T-helper 2 cell treated with Interferon-gamma antibody and Interleukin-4, amounts not matched to agents 5 μg/mL and 100 μg/mL, for 36 hours (primary cell): ENCODE data around the gene KCNAB1.
"Not testable (repeated sequence)": the region's sequence is repeated elsewhere in the genome, so short reads cannot be mapped to it uniquely, and the experiment has no call there.

Experiments
- DNase-seq: peaks from one replicate; pipeline ENCODE4 v3.0.0; 2021; ENCODE audit warnings: low spot score
- H3K27ac Mint-ChIP-seq: one replicate; pipeline ENCODE4 v1.8.0; 2021; ENCODE audit warnings: mild to moderate bottlenecking, mixed read lengths
- H3K27me3 Mint-ChIP-seq: one replicate; pipeline ENCODE4 v1.8.0; 2021; ENCODE audit warnings: low read depth, mixed read lengths
- H3K36me3 Mint-ChIP-seq: one replicate; pipeline ENCODE4 v1.8.0; 2021; ENCODE audit warnings: low read depth, mixed read lengths
- H3K4me1 Mint-ChIP-seq: one replicate; pipeline ENCODE4 v1.8.0; 2021; ENCODE audit warnings: low read depth, mixed read lengths
- H3K4me3 Mint-ChIP-seq: one replicate; pipeline ENCODE4 v1.8.0; 2022; ENCODE audit warnings: mild to moderate bottlenecking, moderate library complexity, mixed read lengths
- H3K9me3 Mint-ChIP-seq: one replicate; pipeline ENCODE4 v1.8.0; 2021; ENCODE audit warnings: mixed read lengths

The KCNAB1 gene

GRCh38 chr3:156230278-156230900 is 110.0 kb downstream of the KCNAB1 start:
- no peak overlapping the region for H3K27ac Mint-ChIP-seq
- DNase-seq = no peak
- no peak overlapping the region for H3K4me3 Mint-ChIP-seq
- peaks cover 7% of the 10 kb centered on the region for H3K27me3 Mint-ChIP-seq
- no peaks in the 10 kb centered on the region for H3K4me1 Mint-ChIP-seq
- no peaks in the 10 kb centered on the region for H3K36me3 Mint-ChIP-seq
- no peaks in the 10 kb centered on the region for H3K9me3 Mint-ChIP-seq

- H3K4me1 Mint-ChIP-seq, H3K4me3 Mint-ChIP-seq, H3K27me3 Mint-ChIP-seq, H3K36me3 Mint-ChIP-seq, H3K9me3 Mint-ChIP-seq, H3K27ac Mint-ChIP-seq, DNase-seq: not testable (repeated sequence)
These were observed 110.8 kb downstream of the KCNAB1 start for GRCh38 chr3:156231221-156231620.

- H3K9me3 Mint-ChIP-seq = no peaks in the 10 kb centered on the region
- H3K4me3 Mint-ChIP-seq = no peak overlapping the region
- H3K36me3 Mint-ChIP-seq = no peaks in the 10 kb centered on the region
- H3K27me3 Mint-ChIP-seq = peaks cover 7% of the 10 kb centered on the region
- DNase-seq = no peak
- no peak overlapping the region for H3K27ac Mint-ChIP-seq
- no peaks in the 10 kb centered on the region for H3K4me1 Mint-ChIP-seq
These were observed 113.5 kb downstream of the KCNAB1 start for GRCh38 chr3:156233876-156234275.

GRCh38 chr3:156236556-156237260 is 116.3 kb downstream of the KCNAB1 start:
- no peak overlapping the region for H3K27ac Mint-ChIP-seq
- H3K4me1 Mint-ChIP-seq = no peaks in the 10 kb centered on the region
- H3K4me3 Mint-ChIP-seq = no peak overlapping the region
- H3K9me3 Mint-ChIP-seq = no peaks in the 10 kb centered on the region
- DNase-seq = no peak
- H3K27me3 Mint-ChIP-seq = peaks cover 4% of the 10 kb centered on the region
- H3K36me3 Mint-ChIP-seq = no peaks in the 10 kb centered on the region

- H3K27ac Mint-ChIP-seq = no peak overlapping the region
These were observed 120.3 kb downstream of the KCNAB1 start for GRCh38 chr3:156240642-156241041.

GRCh38 chr3:156246961-156247725 is 126.8 kb downstream of the KCNAB1 start:
- Mint-ChIP-seq H3K27me3 (no peaks in the 10 kb centered on the region), H3K27ac (no peak overlapping the region), H3K36me3 (no peaks in the 10 kb centered on the region), H3K4me1 (no peaks in the 10 kb centered on the region), H3K9me3 (no peaks in the 10 kb centered on the region), H3K4me3 (no peak overlapping the region)
- no peak for DNase-seq

More at GRCh38 chr3:156240642-156241041, 120.3 kb downstream of the KCNAB1 start:
- Mint-ChIP-seq H3K9me3 (no peaks in the 10 kb centered on the region), H3K4me3 (no peak overlapping the region), H3K27me3 (peaks cover 3% of the 10 kb centered on the region), H3K36me3 (no peaks in the 10 kb centered on the region), H3K4me1 (no peaks in the 10 kb centered on the region)
- no peak for DNase-seq

GRCh38 chr3:156250550-156250949 is 130.2 kb downstream of the KCNAB1 start:
- Mint-ChIP-seq H3K36me3 (no peaks in the 10 kb centered on the region), H3K9me3 (no peaks in the 10 kb centered on the region), H3K4me3 (no peak overlapping the region), H3K27ac (no peak overlapping the region), H3K27me3 (no peaks in the 10 kb centered on the region), H3K4me1 (no peaks in the 10 kb centered on the region)
- no peak for DNase-seq

- H3K9me3 Mint-ChIP-seq = no peaks in the 10 kb centered on the region
- DNase-seq = no peak
- no peak overlapping the region for H3K27ac Mint-ChIP-seq
- no peak overlapping the region for H3K4me3 Mint-ChIP-seq
- H3K36me3 Mint-ChIP-seq = no peaks in the 10 kb centered on the region
- no peaks in the 10 kb centered on the region for H3K27me3 Mint-ChIP-seq
- H3K4me1 Mint-ChIP-seq = no peaks in the 10 kb centered on the region
These were observed 131.0 kb downstream of the KCNAB1 start for GRCh38 chr3:156251424-156251823.

GRCh38 chr3:156252656-156253055 is 132.3 kb downstream of the KCNAB1 start:
- DNase-seq = no peak
- H3K4me1 Mint-ChIP-seq = no peaks in the 10 kb centered on the region
- no peak overlapping the region for H3K27ac Mint-ChIP-seq
- H3K4me3 Mint-ChIP-seq = no peak overlapping the region
- H3K27me3 Mint-ChIP-seq = no peaks in the 10 kb centered on the region
- H3K36me3 Mint-ChIP-seq = no peaks in the 10 kb centered on the region
- H3K9me3 Mint-ChIP-seq = no peaks in the 10 kb centered on the region

- no peaks in the 10 kb centered on the region for H3K36me3 Mint-ChIP-seq
- no peak overlapping the region for H3K4me3 Mint-ChIP-seq
- H3K9me3 Mint-ChIP-seq = no peaks in the 10 kb centered on the region
- no peaks in the 10 kb centered on the region for H3K4me1 Mint-ChIP-seq
- no peak for DNase-seq
- no peaks in the 10 kb centered on the region for H3K27me3 Mint-ChIP-seq
- no peak overlapping the region for H3K27ac Mint-ChIP-seq
These were observed 132.8 kb downstream of the KCNAB1 start for GRCh38 chr3:156253150-156253549.

- Mint-ChIP-seq H3K4me3 (no peak overlapping the region), H3K27ac (no peak overlapping the region), H3K27me3 (peaks cover 3% of the 10 kb centered on the region), H3K36me3 (no peaks in the 10 kb centered on the region), H3K4me1 (no peaks in the 10 kb centered on the region), H3K9me3 (no peaks in the 10 kb centered on the region)
- DNase-seq = no peak
These were observed 135.9 kb downstream of the KCNAB1 start for GRCh38 chr3:156256256-156256655.

- Mint-ChIP-seq H3K4me1 (no peaks in the 10 kb centered on the region), H3K36me3 (no peaks in the 10 kb centered on the region)
These were observed 136.6 kb downstream of the KCNAB1 start for GRCh38 chr3:156256945-156257344.

GRCh38 chr3:156258301-156258700 is 137.9 kb downstream of the KCNAB1 start:
- H3K9me3 Mint-ChIP-seq = no peaks in the 10 kb centered on the region
- no peaks in the 10 kb centered on the region for H3K36me3 Mint-ChIP-seq
- H3K4me3 Mint-ChIP-seq = no peak overlapping the region
- H3K27ac Mint-ChIP-seq = no peak overlapping the region
- DNase-seq = no peak
- H3K27me3 Mint-ChIP-seq = peaks cover 8% of the 10 kb centered on the region
- H3K4me1 Mint-ChIP-seq = no peaks in the 10 kb centered on the region

More at GRCh38 chr3:156256945-156257344, 136.6 kb downstream of the KCNAB1 start:
- H3K4me3 Mint-ChIP-seq = no peak overlapping the region
- no peak for DNase-seq
- H3K9me3 Mint-ChIP-seq = no peaks in the 10 kb centered on the region
- no peak overlapping the region for H3K27ac Mint-ChIP-seq
- peaks cover 4% of the 10 kb centered on the region for H3K27me3 Mint-ChIP-seq

- DNase-seq = no peak
- no peak overlapping the region for H3K27ac Mint-ChIP-seq
These were observed 139.5 kb downstream of the KCNAB1 start for GRCh38 chr3:156259896-156260295.

More at GRCh38 chr3:156259896-156260295, 139.5 kb downstream of the KCNAB1 start:
- Mint-ChIP-seq H3K36me3 (no peaks in the 10 kb centered on the region), H3K27me3 (peaks cover 8% of the 10 kb centered on the region), H3K4me3 (no peak overlapping the region), H3K4me1 (no peaks in the 10 kb centered on the region), H3K9me3 (no peaks in the 10 kb centered on the region)
